ENCODE results near the gene MBD3. TPM values are rescaled to one million over a fixed set of nuclear protein-coding genes. Genes with fewer than 3 reads are reported as not detected.
A peak's percentile ranks its signal among the peaks of the same experiment; 100 is the strongest.

Gene MBD3
- total RNA-seq, 5 donors from 2014 or later (not counting 1 experiment from before 2014, with no cell fraction given): 51.8 to 80.3 (median 75.5) TPM

DNA sequence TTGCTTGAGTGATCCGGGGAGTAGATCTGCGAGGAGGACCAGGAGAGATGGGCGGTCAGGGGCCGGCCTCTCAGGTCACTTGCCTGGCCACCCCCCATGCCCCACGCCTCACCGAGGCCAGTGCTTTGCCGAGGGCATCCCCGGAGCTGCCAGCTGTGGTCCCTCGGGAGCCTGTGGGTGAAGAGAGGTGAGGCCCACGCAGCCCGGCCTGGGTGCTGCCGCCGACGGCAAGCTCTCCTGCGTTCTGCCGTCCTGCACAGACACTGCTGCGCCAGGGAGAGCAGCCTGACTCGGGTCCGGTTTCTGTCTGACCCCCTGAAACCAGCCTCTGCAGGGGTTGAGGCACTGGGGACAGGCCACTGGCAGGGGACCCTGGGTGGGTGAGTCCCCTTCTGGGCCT is 28.4 kb upstream of the MBD3 start:
- Histone ChIP-seq H3K4me1 (ENCODE audit: control insufficient read depth in 1 of 2, extremely low read depth in 1 of 2, insufficient read depth in 2 of 2, low read length in 2 of 2) (peaks cover 3 to 12% of the 10 kb centered on the region in 2 experiments), H3K9me3 (no peaks in the 10 kb centered on the region), H3K4me3 (ENCODE audit: control insufficient read depth in 1 of 2, extremely low read depth in 1 of 2, low read length in 1 of 2) (no peak overlapping the region), H3K36me3 (ENCODE audit: control insufficient read depth in 2 of 2, extremely low read depth in 1 of 2, insufficient read depth in 1 of 2, low read length in 1 of 2) (peaks cover 13 to 44% of the 10 kb centered on the region in 2 donors), H3K27me3 (replicated peaks in 1 of 2; ENCODE audit: control insufficient read depth in 2 of 2, extremely low read depth in 1 of 2, insufficient read depth in 2 of 2, low read length in 1 of 2) (no peaks in the 10 kb centered on the region), H3K27ac (ENCODE audit: low read length) (no peak overlapping the region)
- Mint-ChIP-seq H3K27ac (no peak overlapping the region), H3K36me3 (peaks cover 27% of the 10 kb centered on the region), H3K4me1 (peaks cover 18 to 22% (median 21%) of the 10 kb centered on the region in 3 donors), H3K27me3 (no peaks in the 10 kb centered on the region), H3K4me3 (no peak overlapping the region), H3K9me3 (no peaks in the 10 kb centered on the region)
- POLR2A ChIA-PET: no interaction called here
- DNase-seq: no peak
- no peak for ATAC-seq (replicated peaks in 1 of 4)
- CTCF ChIA-PET: no interaction called here
- WGBS (ENCODE audit: insufficient coverage): 94% methylated on average over 13 of the region's 19 CpGs

DNA sequence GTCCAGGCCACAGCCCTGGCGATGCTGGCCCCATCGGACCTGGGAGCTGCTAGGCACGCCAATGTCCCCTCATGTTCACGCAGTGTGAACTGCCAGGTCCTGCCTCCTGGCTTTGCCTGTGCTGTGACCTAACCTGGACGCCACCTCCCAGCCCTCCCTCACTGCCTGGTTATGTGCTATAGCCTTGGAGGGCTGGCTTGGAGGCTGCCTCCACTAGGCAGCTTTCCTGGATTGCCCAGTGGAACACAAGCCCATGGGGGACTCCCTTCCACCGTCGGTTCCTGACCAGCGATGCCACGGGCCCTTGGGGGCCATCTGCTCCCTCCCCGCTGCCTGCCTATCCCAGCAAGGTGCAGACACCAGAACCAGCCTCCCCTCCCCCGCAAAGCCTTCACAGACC is 27.8 kb upstream of the MBD3 start:
- no peaks in the 10 kb centered on the region for H3K27me3 Mint-ChIP-seq
- DNase-seq (no peak), ATAC-seq (replicated peaks in 1 of 4) (no peak)
- peaks cover 29% of the 10 kb centered on the region for H3K36me3 Mint-ChIP-seq
- ChIA-PET CTCF (no interaction called here), POLR2A (no interaction called here)
- Histone ChIP-seq H3K36me3 (ENCODE audit: control insufficient read depth in 2 of 2, extremely low read depth in 1 of 2, insufficient read depth in 1 of 2, low read length in 1 of 2) (peaks cover 12 to 43% of the 10 kb centered on the region in 2 donors), H3K4me1 (ENCODE audit: control insufficient read depth in 1 of 2, extremely low read depth in 1 of 2, insufficient read depth in 2 of 2, low read length in 2 of 2) (peaks cover 3 to 12% of the 10 kb centered on the region in 2 experiments), H3K9me3 (no peaks in the 10 kb centered on the region), H3K27ac (ENCODE audit: low read length) (no peak overlapping the region), H3K27me3 (replicated peaks in 1 of 2; ENCODE audit: control insufficient read depth in 2 of 2, extremely low read depth in 1 of 2, insufficient read depth in 2 of 2, low read length in 1 of 2) (no peaks in the 10 kb centered on the region), H3K4me3 (ENCODE audit: control insufficient read depth in 1 of 2, extremely low read depth in 1 of 2, low read length in 1 of 2) (no peak overlapping the region)
- H3K4me1 Mint-ChIP-seq: peaks cover 18 to 22% (median 21%) of the 10 kb centered on the region in 3 donors
- no peaks in the 10 kb centered on the region for H3K9me3 Mint-ChIP-seq
- no peak overlapping the region for H3K4me3 Mint-ChIP-seq
- no peak overlapping the region for H3K27ac Mint-ChIP-seq
- 94% methylated on average over 5 of the region's 11 CpGs for WGBS (ENCODE audit: insufficient coverage)

DNA sequence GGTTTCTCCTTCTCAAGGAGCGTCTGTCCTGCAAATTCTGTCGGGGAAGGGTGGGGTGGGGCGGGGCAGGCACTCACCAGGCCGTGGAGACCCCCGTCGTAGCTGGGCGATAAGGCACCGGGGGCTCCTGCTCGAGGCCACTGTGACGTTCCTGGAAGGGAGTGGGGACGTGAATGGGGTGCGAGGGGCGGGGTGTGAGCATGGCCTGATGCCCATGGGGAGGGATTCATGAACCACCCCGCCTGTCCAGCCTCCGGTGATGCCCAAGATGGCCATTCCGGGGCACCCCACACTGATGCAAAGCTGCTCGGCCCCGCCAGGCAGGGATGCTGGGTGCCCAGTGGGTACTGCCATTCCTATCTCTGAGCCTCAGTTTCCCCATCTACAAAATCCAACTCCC is 27.0 kb upstream of the MBD3 start:
- no peak overlapping the region for H3K27ac Mint-ChIP-seq
- H3K4me3 Mint-ChIP-seq: no peak overlapping the region
- Histone ChIP-seq H3K36me3 (ENCODE audit: control insufficient read depth in 2 of 2, extremely low read depth in 1 of 2, insufficient read depth in 1 of 2, low read length in 1 of 2) (peaks cover 19 to 45% of the 10 kb centered on the region in 2 donors), H3K4me3 (ENCODE audit: control insufficient read depth in 1 of 2, extremely low read depth in 1 of 2, low read length in 1 of 2) (no peak overlapping the region), H3K4me1 (ENCODE audit: control insufficient read depth in 1 of 2, extremely low read depth in 1 of 2, insufficient read depth in 2 of 2, low read length in 2 of 2) (peaks cover 3 to 12% of the 10 kb centered on the region in 2 experiments), H3K27ac (ENCODE audit: low read length) (no peak overlapping the region), H3K27me3 (replicated peaks in 1 of 2; ENCODE audit: control insufficient read depth in 2 of 2, extremely low read depth in 1 of 2, insufficient read depth in 2 of 2, low read length in 1 of 2) (no peaks in the 10 kb centered on the region), H3K9me3 (no peaks in the 10 kb centered on the region)
- H3K27me3 Mint-ChIP-seq: no peaks in the 10 kb centered on the region
- POLR2A ChIA-PET: interaction anchor here in 1 of 2 donors (0.5 kb wide), 1 partner anchor 38 kb away, joined by 5 read pairs; no protein-coding TSS in a partner anchor
- no peak for ATAC-seq (replicated peaks in 1 of 4)
- no peaks in the 10 kb centered on the region for H3K9me3 Mint-ChIP-seq
- CTCF ChIA-PET: no interaction called here
- no peak for DNase-seq
- 97% methylated on average over 6 of the region's 18 CpGs for WGBS (ENCODE audit: insufficient coverage)
- peaks cover 20 to 21% (median 21%) of the 10 kb centered on the region in 3 donors for H3K4me1 Mint-ChIP-seq
- H3K36me3 Mint-ChIP-seq: peaks cover 33% of the 10 kb centered on the region

DNA sequence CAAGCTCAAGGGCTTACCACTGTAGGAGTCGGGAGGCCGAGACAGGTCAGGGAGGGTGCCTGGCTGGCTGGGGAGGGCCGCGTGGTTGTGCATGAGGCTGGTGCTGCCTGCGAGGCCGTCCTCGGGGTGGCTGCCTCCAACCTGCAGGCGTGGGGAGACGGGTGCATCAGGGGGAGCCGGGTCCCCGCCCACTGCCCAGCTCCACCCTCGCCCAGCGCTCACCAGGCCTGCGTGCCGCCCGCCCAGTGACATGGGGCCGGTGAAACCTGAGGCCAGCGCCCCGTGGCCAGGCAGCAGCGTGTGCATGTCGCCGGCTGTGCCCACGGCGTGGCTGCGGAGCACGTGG is 26.4 kb upstream of the MBD3 start:
- peaks cover 28% of the 10 kb centered on the region for H3K36me3 Mint-ChIP-seq
- H3K9me3 Mint-ChIP-seq: no peaks in the 10 kb centered on the region
- POLR2A ChIA-PET: no interaction called here
- Histone ChIP-seq H3K27ac (ENCODE audit: low read length) (no peak overlapping the region), H3K4me1 (ENCODE audit: control insufficient read depth in 1 of 2, extremely low read depth in 1 of 2, insufficient read depth in 2 of 2, low read length in 2 of 2) (peaks cover 3 to 12% of the 10 kb centered on the region in 2 experiments), H3K27me3 (replicated peaks in 1 of 2; ENCODE audit: control insufficient read depth in 2 of 2, extremely low read depth in 1 of 2, insufficient read depth in 2 of 2, low read length in 1 of 2) (no peaks in the 10 kb centered on the region), H3K9me3 (no peaks in the 10 kb centered on the region), H3K4me3 (ENCODE audit: control insufficient read depth in 1 of 2, extremely low read depth in 1 of 2, low read length in 1 of 2) (no peak overlapping the region), H3K36me3 (ENCODE audit: control insufficient read depth in 2 of 2, extremely low read depth in 1 of 2, insufficient read depth in 1 of 2, low read length in 1 of 2) (peaks cover 26 to 50% of the 10 kb centered on the region in 2 donors)
- DNase-seq: no peak
- WGBS (ENCODE audit: insufficient coverage): 96% methylated on average over 23 of the region's 26 CpGs
- ATAC-seq (replicated peaks in 1 of 4): no peak
- H3K4me1 Mint-ChIP-seq: peaks cover 19 to 21% (median 20%) of the 10 kb centered on the region in 3 donors
- no peak overlapping the region for H3K4me3 Mint-ChIP-seq
- H3K27ac Mint-ChIP-seq: no peak overlapping the region
- CTCF ChIA-PET: no interaction called here
- H3K27me3 Mint-ChIP-seq: no peaks in the 10 kb centered on the region

DNA sequence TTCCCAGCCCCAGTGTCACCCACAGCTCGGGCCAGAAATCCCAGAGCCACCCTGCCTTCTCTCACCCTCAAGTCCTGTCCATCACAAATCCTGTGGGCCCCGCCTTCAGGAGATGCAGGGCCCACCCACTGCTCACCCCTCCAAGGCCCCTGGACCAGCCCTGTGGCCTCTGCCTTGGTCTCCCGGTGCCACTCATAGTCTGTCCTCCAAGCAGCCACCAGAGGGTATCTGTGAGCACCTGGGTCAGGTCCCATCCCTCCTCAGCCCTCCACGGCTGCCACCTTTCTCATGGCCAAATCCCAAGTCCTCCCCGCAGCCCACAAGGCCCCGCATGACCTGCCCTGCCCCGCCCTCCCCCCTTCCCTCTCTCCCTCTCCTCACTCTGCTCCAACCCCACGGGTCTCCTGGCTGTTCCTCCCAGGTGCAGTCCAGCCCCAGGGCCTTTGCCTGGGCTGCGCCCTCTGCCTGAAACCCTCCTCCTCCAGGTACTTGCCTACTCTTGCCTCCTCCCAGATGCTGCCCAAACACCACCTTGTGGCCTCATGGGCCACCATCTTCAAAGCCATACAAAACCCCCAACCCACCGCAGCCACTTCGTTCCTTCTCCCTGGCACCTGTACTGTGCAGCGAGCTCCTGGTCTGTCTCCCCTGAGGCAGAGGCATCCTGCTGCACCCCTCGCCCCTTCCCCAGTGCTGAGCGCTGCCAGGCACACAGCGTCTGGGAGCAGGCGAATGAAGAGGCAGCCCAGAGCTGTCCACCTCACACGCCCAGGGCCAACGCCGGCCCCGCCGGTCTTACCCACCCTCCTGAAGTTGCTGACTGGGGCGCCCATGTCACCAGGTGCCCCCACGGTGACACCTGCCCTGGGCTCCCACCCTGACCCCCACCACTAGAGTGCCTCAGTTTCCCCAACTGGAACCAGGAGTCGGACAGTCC is 25.8 kb upstream of the MBD3 start:
- no peaks in the 10 kb centered on the region for H3K9me3 Mint-ChIP-seq
- no peaks in the 10 kb centered on the region for H3K27me3 Mint-ChIP-seq
- POLR2A ChIA-PET: no interaction called here
- H3K36me3 Mint-ChIP-seq: peaks cover 29% of the 10 kb centered on the region
- no peak overlapping the region for H3K4me3 Mint-ChIP-seq
- DNase-seq (peak in 4 of 35 experiments; percentile 15 to 37 (median 19)), ATAC-seq (replicated peaks in 1 of 4) (peak; percentile 53 to 69 (median 64))
- H3K27ac Mint-ChIP-seq: peak overlapping the region; percentile 28 to 56
- peaks cover 31 to 56% of the 10 kb centered on the region in 2 donors for H3K36me3 ChIP-seq (ENCODE audit: control insufficient read depth in 2 of 2, extremely low read depth in 1 of 2, insufficient read depth in 1 of 2, low read length in 1 of 2)
- no peaks in the 10 kb centered on the region for H3K27me3 ChIP-seq (replicated peaks in 1 of 2; ENCODE audit: control insufficient read depth in 2 of 2, extremely low read depth in 1 of 2, insufficient read depth in 2 of 2, low read length in 1 of 2)
- CTCF ChIA-PET: no interaction called here
- peaks cover 19 to 21% (median 20%) of the 10 kb centered on the region in 3 donors for H3K4me1 Mint-ChIP-seq
- no peak overlapping the region for H3K27ac ChIP-seq (ENCODE audit: low read length)
- no peaks in the 10 kb centered on the region for H3K9me3 ChIP-seq
- 87% methylated on average over 24 of the region's 24 CpGs for WGBS (ENCODE audit: insufficient coverage)
- no peak overlapping the region for H3K4me3 ChIP-seq (ENCODE audit: control insufficient read depth in 1 of 2, extremely low read depth in 1 of 2, low read length in 1 of 2)
- peaks cover 3 to 12% of the 10 kb centered on the region in 2 experiments for H3K4me1 ChIP-seq (ENCODE audit: control insufficient read depth in 1 of 2, extremely low read depth in 1 of 2, insufficient read depth in 2 of 2, low read length in 2 of 2)

- Mint-ChIP-seq H3K27ac (peak overlapping the region; percentile 9 to 73), H3K36me3 (peaks cover 30% of the 10 kb centered on the region), H3K4me1 (peaks cover 19 to 21% (median 20%) of the 10 kb centered on the region in 3 donors), H3K4me3 (no peak overlapping the region), H3K9me3 (no peaks in the 10 kb centered on the region), H3K27me3 (no peaks in the 10 kb centered on the region)
- H3K36me3 ChIP-seq (ENCODE audit: control insufficient read depth in 2 of 2, extremely low read depth in 1 of 2, insufficient read depth in 1 of 2, low read length in 1 of 2): peaks cover 40 to 54% of the 10 kb centered on the region in 2 donors
- DNase-seq: no peak
- whole genome bisulfite sequencing (ENCODE audit: insufficient coverage): 33% methylated on average over 3 of the region's 4 CpGs
- H3K4me1 ChIP-seq (ENCODE audit: control insufficient read depth in 1 of 2, extremely low read depth in 1 of 2, insufficient read depth in 2 of 2, low read length in 2 of 2): peaks cover 3 to 17% of the 10 kb centered on the region in 2 experiments
- H3K4me3 ChIP-seq (ENCODE audit: control insufficient read depth in 1 of 2, extremely low read depth in 1 of 2, low read length in 1 of 2): no peak overlapping the region
- ATAC-seq (replicated peaks in 1 of 4): peak in 1 of 4 experiments; percentile 30
- ChIA-PET CTCF (no interaction called here), POLR2A (no interaction called here)
- no peaks in the 10 kb centered on the region for H3K9me3 ChIP-seq
- no peaks in the 10 kb centered on the region for H3K27me3 ChIP-seq (replicated peaks in 1 of 2; ENCODE audit: control insufficient read depth in 2 of 2, extremely low read depth in 1 of 2, insufficient read depth in 2 of 2, low read length in 1 of 2)
- no peak overlapping the region for H3K27ac ChIP-seq (ENCODE audit: low read length)
These were observed 24.2 kb upstream of the MBD3 start for GRCh38 chr19:1616875-1617274.

Data from T-cell (primary cell).